Gastroesophageal sphincter (tissue), 3 donors: Measurements from ENCODE around the gene CHSY3.

Experiments
- CTCF ChIP-seq, 4 experiments: fragments of 200-600 bp in 2 of 4; fragments of 450-650 bp in 2 of 4; sonication (generic) in 1 of 4; IDR thresholded peaks; one replicate each; pipeline ENCODE4 v1.5.1; 2017 to 2019; ENCODE audit warnings: antibody characterized with exemption in 4 of 4, mild to moderate bottlenecking in 2 of 4, moderate library complexity in 2 of 4
- EP300 ChIP-seq: sonication (generic); formaldehyde crosslinking; IDR thresholded peaks from one replicate; pipeline ENCODE4 v1.6.1; 2017; ENCODE audit warnings: antibody characterized with exemption, mild to moderate bottlenecking
- POLR2A ChIP-seq, 2 donors: fragments of 450-650 bp; IDR thresholded peaks; one replicate each; pipeline ENCODE4 v1.6.1; 2017; ENCODE audit warnings: antibody characterized with exemption in 2 of 2, mild to moderate bottlenecking in 2 of 2, moderate library complexity in 1 of 2
- POLR2AphosphoS5 ChIP-seq: sonication (generic); formaldehyde crosslinking; IDR thresholded peaks from one replicate; pipeline ENCODE4 v1.6.1; 2017; ENCODE audit warnings: antibody characterized with exemption

GRCh38 chr5:129906177-129906887 is 2.1 kb downstream of the CHSY3 start:
- TF ChIP-seq CTCF (IDR thresholded peaks at IDR 0.05), result no peak
- no peak for TF ChIP-seq POLR2AphosphoS5
- no peak for TF ChIP-seq EP300
- TF ChIP-seq POLR2A (IDR thresholded peaks at IDR 0.05), result no peak
